Epithelial cell of esophagus (primary cell): ENCODE measurements around the gene LRCH3.
"Not testable (repeated sequence)": the region's sequence is repeated elsewhere in the genome, so short reads cannot be mapped to it uniquely, and the experiment has no call there.

ENCODE experiments used
- DNase-seq: peaks from one replicate; pipeline ENCODE4 v3.0.0; 2010; ENCODE audit warnings: low read depth
- H3K4me3 ChIP-seq: 2 replicates; pipeline ENCODE4 v1.5.1; 2011; ENCODE audit warnings: mild to moderate bottlenecking, low read length, control low read depth
- CTCF ChIP-seq: IDR thresholded peaks from 2 replicates; pipeline ENCODE4 v1.5.1; 2011; ENCODE audit warnings: low read depth, mild to moderate bottlenecking, low read length, control low read depth, inconsistent platforms; ENCODE audit not compliant: insufficient read depth; ENCODE audit errors: missing control alignments

Gene LRCH3

GRCh38 chr3:197892162-197892561 lies 101.1 kb downstream of the LRCH3 start:
- no peak for DNase-seq
- H3K4me3 ChIP-seq: no peak overlapping the region
- no peak for TF ChIP-seq CTCF

GRCh38 chr3:197896421-197896820 lies 105.4 kb downstream of the LRCH3 start:
- no peak for TF ChIP-seq CTCF
- no peak overlapping the region for H3K4me3 ChIP-seq
- DNase-seq: no peak

- no peak for DNase-seq
- no peak overlapping the region for H3K4me3 ChIP-seq
- no peak for TF ChIP-seq CTCF
Observed at GRCh38 chr3:197899833-197900478, 108.9 kb downstream of the LRCH3 start.

- DNase-seq: peak; percentile 40
- no peak for TF ChIP-seq CTCF
- no peak overlapping the region for H3K4me3 ChIP-seq
Observed at GRCh38 chr3:197901626-197902025, 110.6 kb downstream of the LRCH3 start.

GRCh38 chr3:197906023-197906849 lies 115.2 kb downstream of the LRCH3 start:
- TF ChIP-seq CTCF: peak; percentile 96
- no peak overlapping the region for H3K4me3 ChIP-seq
- peak; percentile 94 for DNase-seq

GRCh38 chr3:197906850-197907187 lies 115.8 kb downstream of the LRCH3 start:
- no peak for TF ChIP-seq CTCF
- H3K4me3 ChIP-seq: no peak overlapping the region
- DNase-seq: no peak

- H3K4me3 ChIP-seq: no peak overlapping the region
- TF ChIP-seq CTCF: no peak
- DNase-seq: peak; percentile 24
Observed at GRCh38 chr3:197907196-197907595, 116.1 kb downstream of the LRCH3 start.

- DNase-seq: peak; percentile 85
- not testable (repeated sequence) for H3K4me3 ChIP-seq
Observed at GRCh38 chr3:197908550-197908949, 117.5 kb downstream of the LRCH3 start.
